Measurements from ENCODE around the gene FAHD2A. TPM values are rescaled to one million over a fixed set of nuclear protein-coding genes. Genes with fewer than 3 reads are reported as not detected.
A peak's percentile ranks its signal among the peaks of the same experiment; 100 is the strongest.

FAHD2A gene
- total RNA-seq, 3 donors from 2014 or later = 30.3 to 37.6 (median 34.3) TPM

GRCh38 chr2:95382686-95383634, 19.5 kb upstream of the FAHD2A start:
- Histone ChIP-seq H3K4me3 (no peak overlapping the region), H3K9me3 (no peaks in the 10 kb centered on the region), H3K4me1 (ENCODE audit: low read depth) (peaks cover 14% of the 10 kb centered on the region), H3K36me3 (ENCODE audit: low read depth) (no peaks in the 10 kb centered on the region)
- TF ChIP-seq, protein P1, sequence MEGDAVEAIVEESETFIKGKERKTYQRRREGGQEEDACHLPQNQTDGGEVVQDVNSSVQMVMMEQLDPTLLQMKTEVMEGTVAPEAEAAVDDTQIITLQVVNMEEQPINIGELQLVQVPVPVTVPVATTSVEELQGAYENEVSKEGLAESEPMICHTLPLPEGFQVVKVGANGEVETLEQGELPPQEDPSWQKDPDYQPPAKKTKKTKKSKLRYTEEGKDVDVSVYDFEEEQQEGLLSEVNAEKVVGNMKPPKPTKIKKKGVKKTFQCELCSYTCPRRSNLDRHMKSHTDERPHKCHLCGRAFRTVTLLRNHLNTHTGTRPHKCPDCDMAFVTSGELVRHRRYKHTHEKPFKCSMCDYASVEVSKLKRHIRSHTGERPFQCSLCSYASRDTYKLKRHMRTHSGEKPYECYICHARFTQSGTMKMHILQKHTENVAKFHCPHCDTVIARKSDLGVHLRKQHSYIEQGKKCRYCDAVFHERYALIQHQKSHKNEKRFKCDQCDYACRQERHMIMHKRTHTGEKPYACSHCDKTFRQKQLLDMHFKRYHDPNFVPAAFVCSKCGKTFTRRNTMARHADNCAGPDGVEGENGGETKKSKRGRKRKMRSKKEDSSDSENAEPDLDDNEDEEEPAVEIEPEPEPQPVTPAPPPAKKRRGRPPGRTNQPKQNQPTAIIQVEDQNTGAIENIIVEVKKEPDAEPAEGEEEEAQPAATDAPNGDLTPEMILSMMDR (IDR thresholded peaks at IDR 0.05) = no peak
- intact Hi-C loops (cut with DNase I, micrococcal nuclease) = no loop called here
- DNase-seq (no peak), ATAC-seq (no peak)

GRCh38 chr2:95383635-95384027, 18.9 kb upstream of the FAHD2A start:
- ATAC-seq (no peak), DNase-seq (no peak)
- Histone ChIP-seq H3K4me3 (no peak overlapping the region), H3K4me1 (ENCODE audit: low read depth) (peaks cover 14% of the 10 kb centered on the region), H3K9me3 (no peaks in the 10 kb centered on the region), H3K36me3 (ENCODE audit: low read depth) (no peaks in the 10 kb centered on the region)
- intact Hi-C loops (cut with DNase I, micrococcal nuclease) = no loop called here
- TF ChIP-seq, protein P1 (IDR thresholded peaks at IDR 0.05) = no peak

GRCh38 chr2:95384854-95385569, 17.5 kb upstream of the FAHD2A start:
- no peaks in the 10 kb centered on the region for H3K36me3 ChIP-seq (ENCODE audit: low read depth)
- intact Hi-C loops (cut with DNase I, micrococcal nuclease) = no loop called here
- peaks cover 21% of the 10 kb centered on the region for H3K4me1 ChIP-seq (ENCODE audit: low read depth)
- no peaks in the 10 kb centered on the region for H3K9me3 ChIP-seq
- ATAC-seq (peak; percentile 79), DNase-seq (peak; percentile 64 to 78 (median 73))
- H3K4me3 ChIP-seq = no peak overlapping the region
- TF ChIP-seq, protein P1 (IDR thresholded peaks at IDR 0.05) = no peak

- no peak for DNase-seq
- H3K4me1 ChIP-seq (ENCODE audit: low read depth) = peaks cover 25% of the 10 kb centered on the region
- intact Hi-C loops (cut with DNase I, micrococcal nuclease) = no loop called here
- H3K36me3 ChIP-seq (ENCODE audit: low read depth) = no peaks in the 10 kb centered on the region
- no peak overlapping the region for H3K4me3 ChIP-seq
- TF ChIP-seq, protein P1 (IDR thresholded peaks at IDR 0.05) = no peak
- H3K9me3 ChIP-seq = no peaks in the 10 kb centered on the region
- no peak for ATAC-seq
These were observed 16.9 kb upstream of the FAHD2A start for GRCh38 chr2:95385570-95385984.

GRCh38 chr2:95386031-95386430, 16.5 kb upstream of the FAHD2A start:
- Histone ChIP-seq H3K36me3 (ENCODE audit: low read depth) (no peaks in the 10 kb centered on the region), H3K4me3 (no peak overlapping the region), H3K4me1 (ENCODE audit: low read depth) (peaks cover 28% of the 10 kb centered on the region), H3K9me3 (no peaks in the 10 kb centered on the region)
- ATAC-seq (no peak), DNase-seq (no peak)
- intact Hi-C loops (cut with DNase I, micrococcal nuclease) = no loop called here
- TF ChIP-seq, protein P1 (IDR thresholded peaks at IDR 0.05) = no peak
